ENCODE data around the gene ATP1A2. TPM values are rescaled to one million over a fixed set of nuclear protein-coding genes. Genes with fewer than 3 reads are reported as not detected.

The ATP1A2 gene
- total and polyA plus RNA-seq, 2 donors (not counting 1 experiment from before 2014, with no cell fraction given): not detected

DNA sequence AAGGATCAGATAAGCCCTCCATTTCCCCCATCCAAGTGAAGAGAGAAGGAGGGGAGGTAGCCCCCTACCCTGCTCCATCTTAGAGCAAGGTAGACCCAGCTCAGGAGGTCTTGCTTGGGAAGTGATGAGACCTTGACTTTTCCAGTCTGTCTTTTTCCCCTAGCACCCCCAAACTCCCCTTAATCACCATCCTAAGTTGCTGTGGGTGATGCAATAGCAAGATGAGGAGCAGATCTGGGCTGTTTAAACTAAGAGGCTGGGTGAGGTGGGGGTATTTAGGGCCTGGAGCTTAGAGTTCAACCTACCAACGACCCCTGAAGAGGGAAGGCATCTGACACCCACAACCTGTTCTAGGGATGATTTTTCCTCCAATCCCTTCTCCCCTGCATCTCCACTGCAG, 1.7 kb downstream of the ATP1A2 start:
- H3K4me3 Mint-ChIP-seq: no peak overlapping the region
- ATAC-seq (ENCODE audit: low read depth) (no peak), DNase-seq (no peak)
- no peak overlapping the region for H3K27ac ChIP-seq (ENCODE audit: low read length in 2 of 2)
- no peaks in the 10 kb centered on the region for H3K79me2 ChIP-seq (ENCODE audit: control insufficient read depth, insufficient read depth, low read length)
- CTCF ChIA-PET: interaction anchor here (1.0 to 2.2 kb wide), 2 partner anchors 32 to 76 kb away, joined by 5 to 6 read pairs; no protein-coding TSS in a partner anchor
- intact Hi-C loops (cut with micrococcal nuclease): no loop called here
- H3K4me3 ChIP-seq (ENCODE audit: control extremely low read depth in 1 of 5, extremely low read depth in 1 of 5, insufficient read depth in 1 of 5, low read depth in 2 of 5, low read length in 4 of 5): no peak overlapping the region
- peaks cover 24% of the 10 kb centered on the region for H3K27me3 Mint-ChIP-seq
- H3K9ac ChIP-seq (ENCODE audit: low read length): no peak overlapping the region
- no peaks in the 10 kb centered on the region for H3K4me1 ChIP-seq (ENCODE audit: control insufficient read depth in 2 of 2, insufficient read depth in 2 of 2, low read length in 2 of 2)
- TF ChIP-seq, protein P1, sequence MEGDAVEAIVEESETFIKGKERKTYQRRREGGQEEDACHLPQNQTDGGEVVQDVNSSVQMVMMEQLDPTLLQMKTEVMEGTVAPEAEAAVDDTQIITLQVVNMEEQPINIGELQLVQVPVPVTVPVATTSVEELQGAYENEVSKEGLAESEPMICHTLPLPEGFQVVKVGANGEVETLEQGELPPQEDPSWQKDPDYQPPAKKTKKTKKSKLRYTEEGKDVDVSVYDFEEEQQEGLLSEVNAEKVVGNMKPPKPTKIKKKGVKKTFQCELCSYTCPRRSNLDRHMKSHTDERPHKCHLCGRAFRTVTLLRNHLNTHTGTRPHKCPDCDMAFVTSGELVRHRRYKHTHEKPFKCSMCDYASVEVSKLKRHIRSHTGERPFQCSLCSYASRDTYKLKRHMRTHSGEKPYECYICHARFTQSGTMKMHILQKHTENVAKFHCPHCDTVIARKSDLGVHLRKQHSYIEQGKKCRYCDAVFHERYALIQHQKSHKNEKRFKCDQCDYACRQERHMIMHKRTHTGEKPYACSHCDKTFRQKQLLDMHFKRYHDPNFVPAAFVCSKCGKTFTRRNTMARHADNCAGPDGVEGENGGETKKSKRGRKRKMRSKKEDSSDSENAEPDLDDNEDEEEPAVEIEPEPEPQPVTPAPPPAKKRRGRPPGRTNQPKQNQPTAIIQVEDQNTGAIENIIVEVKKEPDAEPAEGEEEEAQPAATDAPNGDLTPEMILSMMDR (IDR thresholded peaks at IDR 0.05): no peak
- no peak for TF ChIP-seq EZH2 (IDR thresholded peaks at IDR 0.05; ENCODE audit: borderline replicate concordance, insufficient read depth, low read depth, low read length, poor library complexity, severe bottlenecking)
- POLR2A ChIA-PET: no interaction called here
- no peaks in the 10 kb centered on the region for H3K9me3 ChIP-seq (ENCODE audit: control extremely low read depth in 1 of 3, control insufficient read depth in 2 of 3, insufficient read depth in 1 of 3, low read length in 2 of 3)
- WGBS (ENCODE audit: insufficient coverage): no CpG with 5 or more reads among the region's 1 CpG
- peaks cover 0 to 19% (median 4%) of the 10 kb centered on the region in 4 experiments for H3K27me3 ChIP-seq (replicated peaks in 1 of 4; ENCODE audit: control extremely low read depth in 1 of 4, control insufficient read depth in 3 of 4, insufficient read depth in 4 of 4, low read length in 3 of 4)
- H3K9me3 Mint-ChIP-seq (ENCODE audit: insufficient read depth): no peaks in the 10 kb centered on the region
- H3K4me2 ChIP-seq (replicated peaks; ENCODE audit: low read depth, low read length, poor library complexity, severe bottlenecking): no peak overlapping the region
- H3K27ac Mint-ChIP-seq: no peak overlapping the region
- H2AFZ ChIP-seq (ENCODE audit: insufficient read depth, low read depth, low read length, poor library complexity, severe bottlenecking): no peak overlapping the region
- H3K4me1 Mint-ChIP-seq: no peaks in the 10 kb centered on the region
- H4K20me1 ChIP-seq (ENCODE audit: control insufficient read depth, insufficient read depth, low read length, poor library complexity, severe bottlenecking): no peaks in the 10 kb centered on the region
- H3K36me3 ChIP-seq (replicated peaks in 1 of 2; ENCODE audit: control extremely low read depth in 1 of 2, control insufficient read depth in 1 of 2, extremely low read depth in 1 of 2, insufficient read depth in 2 of 2, low read length in 1 of 2): no peaks in the 10 kb centered on the region

- ATAC-seq (ENCODE audit: low read depth) (no peak), DNase-seq (no peak)
- H3K9ac ChIP-seq (ENCODE audit: low read length): no peak overlapping the region
- Mint-ChIP-seq H3K9me3 (ENCODE audit: insufficient read depth) (no peaks in the 10 kb centered on the region), H3K4me3 (no peak overlapping the region), H3K4me1 (no peaks in the 10 kb centered on the region), H3K27ac (no peak overlapping the region), H3K27me3 (peaks cover 24% of the 10 kb centered on the region)
- POLR2A ChIA-PET: no interaction called here
- H3K27me3 ChIP-seq (replicated peaks in 1 of 4; ENCODE audit: control extremely low read depth in 1 of 4, control insufficient read depth in 3 of 4, insufficient read depth in 4 of 4, low read length in 3 of 4): peaks cover 0 to 19% (median 4%) of the 10 kb centered on the region in 4 experiments
- no peak overlapping the region for H3K27ac ChIP-seq (ENCODE audit: low read length in 2 of 2)
- no peaks in the 10 kb centered on the region for H4K20me1 ChIP-seq (ENCODE audit: control insufficient read depth, insufficient read depth, low read length, poor library complexity, severe bottlenecking)
- no peaks in the 10 kb centered on the region for H3K9me3 ChIP-seq (ENCODE audit: control extremely low read depth in 1 of 3, control insufficient read depth in 2 of 3, insufficient read depth in 1 of 3, low read length in 2 of 3)
- no CpG with 5 or more reads among the region's 8 CpGs for WGBS (ENCODE audit: insufficient coverage)
- no peak overlapping the region for H2AFZ ChIP-seq (ENCODE audit: insufficient read depth, low read depth, low read length, poor library complexity, severe bottlenecking)
- no peaks in the 10 kb centered on the region for H3K36me3 ChIP-seq (replicated peaks in 1 of 2; ENCODE audit: control extremely low read depth in 1 of 2, control insufficient read depth in 1 of 2, extremely low read depth in 1 of 2, insufficient read depth in 2 of 2, low read length in 1 of 2)
- no peaks in the 10 kb centered on the region for H3K4me1 ChIP-seq (ENCODE audit: control insufficient read depth in 2 of 2, insufficient read depth in 2 of 2, low read length in 2 of 2)
- H3K79me2 ChIP-seq (ENCODE audit: control insufficient read depth, insufficient read depth, low read length): no peaks in the 10 kb centered on the region
- CTCF ChIA-PET: interaction anchor here (1.0 to 2.2 kb wide), 2 partner anchors 32 to 75 kb away, joined by 5 to 6 read pairs; no protein-coding TSS in a partner anchor
- no peak overlapping the region for H3K4me3 ChIP-seq (ENCODE audit: control extremely low read depth in 1 of 5, extremely low read depth in 1 of 5, insufficient read depth in 1 of 5, low read depth in 2 of 5, low read length in 4 of 5)
- no peak overlapping the region for H3K4me2 ChIP-seq (replicated peaks; ENCODE audit: low read depth, low read length, poor library complexity, severe bottlenecking)
- intact Hi-C loops (cut with micrococcal nuclease): no loop called here
- no peak for TF ChIP-seq EZH2 (IDR thresholded peaks at IDR 0.05; ENCODE audit: borderline replicate concordance, insufficient read depth, low read depth, low read length, poor library complexity, severe bottlenecking)
- TF ChIP-seq, protein P1 (IDR thresholded peaks at IDR 0.05): no peak
Measured at GRCh38 chr1:160117709-160118183, 2.2 kb downstream of the ATP1A2 start.
